Neural cell (in vitro differentiated cells): ENCODE data around the gene MINAR1.
"Not testable (repeated sequence)": the region's sequence is repeated elsewhere in the genome, so short reads cannot be mapped to it uniquely, and the experiment has no call there.

Experiments
- EZH2 ChIP-seq: fragments of 200-600, 300-800 bp; shearing (Covaris generic), sonication (generic); IDR thresholded peaks from 2 replicates; pipeline ENCODE4 v1.6.1; 2014; ENCODE audit warnings: antibody characterized with exemption, low read length, borderline replicate concordance, mild to moderate bottlenecking; ENCODE audit not compliant: insufficient read depth, poor library complexity, severe bottlenecking
- TF ChIP-seq, protein P1 (sequence below): fragments of 450-650 bp; IDR thresholded peaks from 2 replicates; pipeline ENCODE4 v1.5.1; 2014; ENCODE audit warnings: antibody characterized with exemption, mild to moderate bottlenecking, moderate library complexity; ENCODE audit not compliant: poor library complexity, severe bottlenecking

GRCh38 chr15:79426899-79427298 is 5.2 kb upstream of the MINAR1 start:
- not testable (repeated sequence) for TF ChIP-seq EZH2
- TF ChIP-seq, protein P1, sequence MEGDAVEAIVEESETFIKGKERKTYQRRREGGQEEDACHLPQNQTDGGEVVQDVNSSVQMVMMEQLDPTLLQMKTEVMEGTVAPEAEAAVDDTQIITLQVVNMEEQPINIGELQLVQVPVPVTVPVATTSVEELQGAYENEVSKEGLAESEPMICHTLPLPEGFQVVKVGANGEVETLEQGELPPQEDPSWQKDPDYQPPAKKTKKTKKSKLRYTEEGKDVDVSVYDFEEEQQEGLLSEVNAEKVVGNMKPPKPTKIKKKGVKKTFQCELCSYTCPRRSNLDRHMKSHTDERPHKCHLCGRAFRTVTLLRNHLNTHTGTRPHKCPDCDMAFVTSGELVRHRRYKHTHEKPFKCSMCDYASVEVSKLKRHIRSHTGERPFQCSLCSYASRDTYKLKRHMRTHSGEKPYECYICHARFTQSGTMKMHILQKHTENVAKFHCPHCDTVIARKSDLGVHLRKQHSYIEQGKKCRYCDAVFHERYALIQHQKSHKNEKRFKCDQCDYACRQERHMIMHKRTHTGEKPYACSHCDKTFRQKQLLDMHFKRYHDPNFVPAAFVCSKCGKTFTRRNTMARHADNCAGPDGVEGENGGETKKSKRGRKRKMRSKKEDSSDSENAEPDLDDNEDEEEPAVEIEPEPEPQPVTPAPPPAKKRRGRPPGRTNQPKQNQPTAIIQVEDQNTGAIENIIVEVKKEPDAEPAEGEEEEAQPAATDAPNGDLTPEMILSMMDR = not testable (repeated sequence)
